Esophagus muscularis mucosa (tissue), 4 donors: ENCODE results near the gene NUDT4. TPM values are rescaled to one million over a fixed set of nuclear protein-coding genes. Genes with fewer than 3 reads are reported as not detected.

ENCODE experiments used
- DNase-seq: peaks from one replicate; pipeline ENCODE4 v3.0.0-alpha.2; 2017; ENCODE audit errors: extremely low spot score
- H3K27ac ChIP-seq, 4 donors: fragments of 200-600 bp; sonication (generic); replicated peaks in 1 of 4; 1 replicate in 3 of 4; 2 replicates in 1 of 4; pipeline ENCODE4 v1.5.1; 2016 to 2019; ENCODE audit warnings: mild to moderate bottlenecking in 1 of 4
- H3K27me3 ChIP-seq, 4 donors: fragments of 200-600 bp; sonication (generic); one replicate each; pipeline versions ENCODE4 v1.5.1 to v1.6.0; 2016 to 2019
- H3K36me3 ChIP-seq, 4 donors: fragments of 200-600 bp; sonication (generic); one replicate each; pipeline ENCODE4 v1.5.1; 2016 to 2019
- H3K4me1 ChIP-seq, 4 donors: fragments of 200-600 bp; sonication (generic); one replicate each; pipeline ENCODE4 v1.5.1; 2016 to 2019
- H3K4me3 ChIP-seq, 4 donors: fragments of 200-600 bp; sonication (generic); 1 replicate in 2 of 4; 2 replicates in 2 of 4; pipeline ENCODE4 v1.5.1; 2016 to 2019; ENCODE audit warnings: mild to moderate bottlenecking in 4 of 4, moderate library complexity in 1 of 4
- H3K9me3 ChIP-seq, 4 donors: fragments of 200-600 bp; sonication (generic); 1 replicate in 3 of 4; 2 replicates in 1 of 4; pipeline ENCODE4 v1.5.1; 2016 to 2019
- EP300 ChIP-seq: sonication (generic); formaldehyde crosslinking; IDR thresholded peaks from one replicate; pipeline ENCODE4 v1.6.1; 2017; ENCODE audit warnings: antibody characterized with exemption
- POLR2A ChIP-seq: fragments of 450-650 bp; IDR thresholded peaks from one replicate; pipeline ENCODE4 v1.6.1; 2017; ENCODE audit warnings: antibody characterized with exemption, moderate library complexity, mild to moderate bottlenecking, low read depth
- POLR2AphosphoS5 ChIP-seq, 2 donors: sonication (generic); formaldehyde crosslinking; IDR thresholded peaks; one replicate each; pipeline ENCODE4 v1.6.1; 2017; ENCODE audit warnings: antibody characterized with exemption in 2 of 2
- WGBS: methylation state at CpG from one replicate; pipeline ENCODE4 v1.1.5; 2018; 5-methylcytosine and 5-hydroxymethylcytosine counted together
- intact Hi-C: fragments of 100-400 bp; cut with DNase I; formaldehyde crosslinking; loops from one replicate; pipeline ENCODE4 v1.15.1; 2023
- total RNA-seq, 4 donors: library from RNA; depleted of rRNA; stranded (reverse); fragments of >200 nt; gene quantifications; one replicate each; pipeline versions ENCODE4 v1.1.0 to v1.2.1, GENCODE V29; 2016
- TF ChIP-seq, protein P1 (sequence below), 3 experiments: fragments of 200-600 bp in 2 of 3; fragments of 450-650 bp in 1 of 3; sonication (generic) in 2 of 3; IDR thresholded peaks; one replicate each; pipeline ENCODE4 v1.5.1; 2017 to 2019; ENCODE audit warnings: antibody characterized with exemption in 3 of 3, mild to moderate bottlenecking in 2 of 3, moderate library complexity in 1 of 3

Gene NUDT4
- total RNA-seq, 4 donors from 2014 or later: 93.0 to 238 (median 112) TPM

DNA sequence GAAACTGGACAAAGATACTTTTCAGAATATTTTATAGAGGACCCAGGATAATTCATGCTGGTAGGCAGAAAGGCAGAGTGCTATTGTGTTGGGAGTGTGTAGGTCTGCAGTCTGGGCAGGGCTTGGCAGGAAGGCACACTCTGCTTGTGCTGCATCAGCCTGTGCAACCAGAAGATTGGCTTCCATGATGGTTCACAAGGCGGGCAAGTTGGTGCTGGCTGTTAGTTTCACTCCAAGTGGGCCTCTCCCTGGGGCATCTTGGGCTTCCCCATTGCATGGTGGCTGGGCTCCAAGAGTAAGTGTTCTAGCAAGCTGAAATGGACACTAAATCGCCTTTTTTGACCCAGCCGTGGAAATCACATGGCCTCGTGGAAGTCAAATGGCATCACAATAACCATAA, 65.9 kb downstream of the NUDT4 start:
- Histone ChIP-seq H3K4me1 (peaks cover 29 to 33% (median 32%) of the 10 kb centered on the region in 4 donors), H3K27ac (no peak overlapping the region), H3K4me3 (no peak overlapping the region), H3K27me3 (no peaks in the 10 kb centered on the region), H3K9me3 (no peaks in the 10 kb centered on the region), H3K36me3 (no peaks in the 10 kb centered on the region)
- TF ChIP-seq EP300 (no peak), POLR2A (no peak), POLR2AphosphoS5 (IDR thresholded peaks at IDR 0.05) (no peak)
- TF ChIP-seq, protein P1, sequence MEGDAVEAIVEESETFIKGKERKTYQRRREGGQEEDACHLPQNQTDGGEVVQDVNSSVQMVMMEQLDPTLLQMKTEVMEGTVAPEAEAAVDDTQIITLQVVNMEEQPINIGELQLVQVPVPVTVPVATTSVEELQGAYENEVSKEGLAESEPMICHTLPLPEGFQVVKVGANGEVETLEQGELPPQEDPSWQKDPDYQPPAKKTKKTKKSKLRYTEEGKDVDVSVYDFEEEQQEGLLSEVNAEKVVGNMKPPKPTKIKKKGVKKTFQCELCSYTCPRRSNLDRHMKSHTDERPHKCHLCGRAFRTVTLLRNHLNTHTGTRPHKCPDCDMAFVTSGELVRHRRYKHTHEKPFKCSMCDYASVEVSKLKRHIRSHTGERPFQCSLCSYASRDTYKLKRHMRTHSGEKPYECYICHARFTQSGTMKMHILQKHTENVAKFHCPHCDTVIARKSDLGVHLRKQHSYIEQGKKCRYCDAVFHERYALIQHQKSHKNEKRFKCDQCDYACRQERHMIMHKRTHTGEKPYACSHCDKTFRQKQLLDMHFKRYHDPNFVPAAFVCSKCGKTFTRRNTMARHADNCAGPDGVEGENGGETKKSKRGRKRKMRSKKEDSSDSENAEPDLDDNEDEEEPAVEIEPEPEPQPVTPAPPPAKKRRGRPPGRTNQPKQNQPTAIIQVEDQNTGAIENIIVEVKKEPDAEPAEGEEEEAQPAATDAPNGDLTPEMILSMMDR (IDR thresholded peaks at IDR 0.05): no peak
- intact Hi-C loops: no loop called here
- DNase-seq: no peak
- WGBS: 88% methylated on average over 4 of the region's 4 CpGs

DNA sequence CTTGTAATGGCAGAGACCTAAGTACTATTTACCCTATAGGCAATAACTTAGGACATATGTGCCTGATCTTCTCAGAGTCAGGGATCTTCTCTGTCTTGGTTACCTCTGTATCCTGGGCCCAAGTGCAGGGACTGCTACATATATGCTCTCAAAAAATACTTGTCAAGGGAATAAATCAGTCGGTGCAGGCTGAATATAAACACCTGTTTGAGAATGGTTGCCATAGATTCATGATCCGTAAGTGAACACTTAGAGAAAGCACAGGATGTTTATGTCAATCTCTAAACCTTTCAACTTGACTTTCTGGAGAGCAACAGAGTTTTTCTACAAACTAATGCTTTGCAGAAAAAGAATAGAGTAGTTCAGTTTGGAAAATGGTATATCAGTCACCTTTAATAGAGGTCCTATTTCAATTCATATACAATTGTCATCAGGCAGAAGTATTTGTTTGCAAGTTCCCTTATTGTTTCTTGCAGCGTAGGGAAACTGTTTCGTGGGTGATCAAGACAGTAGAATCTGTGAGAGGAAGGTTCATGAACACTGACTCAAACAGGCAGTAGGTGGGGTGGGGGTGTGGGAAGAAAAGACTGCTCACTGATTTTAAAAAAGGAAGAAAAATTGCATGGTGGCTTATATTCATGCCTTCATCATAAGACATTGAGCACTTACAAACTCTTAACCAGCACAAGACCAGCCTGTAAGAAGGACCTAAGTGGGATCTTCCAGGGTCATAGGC, 70.0 kb downstream of the NUDT4 start:
- H3K27ac ChIP-seq: no peak overlapping the region
- intact Hi-C loops: no loop called here
- no peaks in the 10 kb centered on the region for H3K36me3 ChIP-seq
- H3K4me1 ChIP-seq: peaks cover 4 to 6% (median 5%) of the 10 kb centered on the region in 4 donors
- H3K4me3 ChIP-seq: no peak overlapping the region
- DNase-seq: no peak
- H3K9me3 ChIP-seq: no peaks in the 10 kb centered on the region
- WGBS: 56% methylated on average over 4 of the region's 4 CpGs
- no peaks in the 10 kb centered on the region for H3K27me3 ChIP-seq
- no peak for TF ChIP-seq EP300
- TF ChIP-seq, protein P1 (IDR thresholded peaks at IDR 0.05): no peak
- no peak for TF ChIP-seq POLR2A
- no peak for TF ChIP-seq POLR2AphosphoS5 (IDR thresholded peaks at IDR 0.05)

- intact Hi-C loops: no loop called here
- TF ChIP-seq POLR2A (no peak), POLR2AphosphoS5 (IDR thresholded peaks at IDR 0.05) (no peak), EP300 (no peak)
- TF ChIP-seq, protein P1 (IDR thresholded peaks at IDR 0.05): no peak
- DNase-seq: no peak
- WGBS: 77% methylated on average over 5 of the region's 5 CpGs
- Histone ChIP-seq H3K9me3 (no peaks in the 10 kb centered on the region), H3K27me3 (no peaks in the 10 kb centered on the region), H3K4me1 (no peaks in the 10 kb centered on the region), H3K27ac (no peak overlapping the region), H3K36me3 (no peaks in the 10 kb centered on the region), H3K4me3 (no peak overlapping the region)
These were observed 71.1 kb downstream of the NUDT4 start for GRCh38 chr12:93448796-93449195.

DNA sequence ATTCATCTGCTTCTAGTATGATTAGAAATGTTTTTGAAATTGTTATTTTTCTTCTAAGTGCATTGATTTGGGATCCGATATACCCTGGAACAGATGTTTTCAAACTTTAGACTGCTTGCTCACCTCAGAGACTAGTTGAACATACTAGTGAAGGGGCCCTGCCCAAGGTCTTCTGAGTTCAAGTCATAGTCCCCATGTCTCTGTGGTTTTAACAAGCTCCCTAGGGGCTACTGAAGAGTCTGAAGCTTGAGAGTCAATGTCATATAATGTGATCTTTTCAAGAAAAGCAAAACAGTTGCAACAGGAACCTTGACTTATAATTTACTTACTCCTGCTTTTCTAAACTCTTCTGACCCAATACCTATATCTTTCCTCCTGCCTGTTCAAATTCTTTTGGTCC, 71.6 kb downstream of the NUDT4 start:
- no peak for DNase-seq
- Histone ChIP-seq H3K4me1 (no peaks in the 10 kb centered on the region), H3K4me3 (no peak overlapping the region), H3K36me3 (no peaks in the 10 kb centered on the region), H3K9me3 (no peaks in the 10 kb centered on the region), H3K27ac (no peak overlapping the region), H3K27me3 (no peaks in the 10 kb centered on the region)
- WGBS: 97% methylated on average over 1 of the region's 1 CpG
- intact Hi-C loops: no loop called here
- TF ChIP-seq POLR2AphosphoS5 (IDR thresholded peaks at IDR 0.05) (no peak), POLR2A (no peak), EP300 (no peak)
- TF ChIP-seq, protein P1 (IDR thresholded peaks at IDR 0.05): no peak
